ENCODE data around the gene KLF13.

Gene KLF13

GRCh38 chr15:31303726-31304648, 22.6 kb upstream of the KLF13 start:
- TF ChIP-seq CTCF (IDR thresholded peaks at IDR 0.05; ENCODE audit: control insufficient read depth, insufficient read depth, low read depth, low read length, missing control alignments): no peak
- no peak overlapping the region for H3K4me3 ChIP-seq (ENCODE audit: control insufficient read depth, low read depth, low read length)
- DNase-seq (ENCODE audit: low read depth): no peak

GRCh38 chr15:31304751-31305365, 21.8 kb upstream of the KLF13 start:
- H3K4me3 ChIP-seq (ENCODE audit: control insufficient read depth, low read depth, low read length): no peak overlapping the region
- no peak for DNase-seq (ENCODE audit: low read depth)
- TF ChIP-seq CTCF (IDR thresholded peaks at IDR 0.05; ENCODE audit: control insufficient read depth, insufficient read depth, low read depth, low read length, missing control alignments): no peak

GRCh38 chr15:31305375-31305774, 21.3 kb upstream of the KLF13 start:
- no peak overlapping the region for H3K4me3 ChIP-seq (ENCODE audit: control insufficient read depth, low read depth, low read length)
- DNase-seq (ENCODE audit: low read depth): no peak
- TF ChIP-seq CTCF (IDR thresholded peaks at IDR 0.05; ENCODE audit: control insufficient read depth, insufficient read depth, low read depth, low read length, missing control alignments): no peak

GRCh38 chr15:31305796-31306425, 20.7 kb upstream of the KLF13 start:
- no peak overlapping the region for H3K4me3 ChIP-seq (ENCODE audit: control insufficient read depth, low read depth, low read length)
- DNase-seq (ENCODE audit: low read depth): no peak
- no peak for TF ChIP-seq CTCF (IDR thresholded peaks at IDR 0.05; ENCODE audit: control insufficient read depth, insufficient read depth, low read depth, low read length, missing control alignments)

DNA sequence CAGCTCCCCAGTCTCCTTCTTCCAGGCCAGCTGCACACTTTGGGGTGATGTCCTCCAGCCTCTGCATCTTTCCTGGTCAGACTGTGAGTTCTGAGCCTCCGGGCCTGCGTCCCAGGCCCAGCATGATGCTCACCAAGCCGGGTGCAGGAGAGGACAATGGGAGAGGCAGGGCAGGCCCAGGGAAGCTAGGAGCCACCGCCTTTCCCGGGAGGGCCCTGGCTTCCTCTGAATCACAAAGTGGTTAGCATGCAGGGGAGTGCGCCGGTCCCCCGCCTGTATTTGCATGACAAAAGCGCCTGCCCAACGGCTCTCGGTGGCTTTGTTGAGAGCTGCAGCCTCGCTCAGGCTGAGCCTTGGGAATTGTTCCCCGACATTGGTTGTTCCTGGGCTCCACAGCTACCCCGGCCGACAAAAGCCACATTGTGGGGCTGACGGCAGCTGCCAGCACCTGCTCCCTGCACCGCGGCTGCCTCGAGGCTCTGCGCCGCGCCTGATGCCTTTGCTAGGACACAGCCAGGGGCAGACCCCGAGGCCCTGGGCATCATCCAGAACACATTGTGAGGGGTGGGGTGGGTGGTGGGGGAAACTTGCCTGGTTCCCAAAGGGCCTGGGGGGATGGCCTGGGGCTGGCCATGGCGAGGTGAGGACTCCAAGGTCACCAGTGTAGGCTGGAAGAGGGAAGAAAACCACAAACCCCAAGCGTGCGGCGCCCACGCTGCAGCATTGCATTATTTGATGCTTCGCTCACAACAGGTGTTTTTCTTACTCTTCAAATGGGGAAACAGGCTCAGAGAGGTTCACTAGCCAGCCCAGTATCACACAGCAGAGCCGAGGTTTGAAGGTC, 20.0 kb upstream of the KLF13 start:
- no peak for TF ChIP-seq CTCF (IDR thresholded peaks at IDR 0.05; ENCODE audit: control insufficient read depth, insufficient read depth, low read depth, low read length, missing control alignments)
- no peak overlapping the region for H3K4me3 ChIP-seq (ENCODE audit: control insufficient read depth, low read depth, low read length)
- DNase-seq (ENCODE audit: low read depth): no peak

All from AG09309 (cell line).